ENCODE data around the gene ITGB5. TPM values are rescaled to one million over a fixed set of nuclear protein-coding genes. Genes with fewer than 3 reads are reported as not detected.
A peak's percentile ranks its signal among the peaks of the same experiment; 100 is the strongest.

The ITGB5 gene
- total and polyA plus RNA-seq, 4 donors = 21.0 to 126 (median 43.7) TPM

GRCh38 chr3:124833710-124834332 lies 53.3 kb downstream of the ITGB5 start:
- H3K36me3 ChIP-seq (ENCODE audit: control insufficient read depth in 4 of 4, insufficient read depth in 4 of 4, low read length in 4 of 4) = peaks cover 0 to 6% (median under 1%) of the 10 kb centered on the region in 4 donors
- H3K27me3 ChIP-seq (ENCODE audit: control insufficient read depth in 3 of 3, insufficient read depth in 3 of 3, low read length in 2 of 3) = no peaks in the 10 kb centered on the region
- H3K4me3 ChIP-seq = no peak overlapping the region
- peak overlapping the region; percentile 26 to 67 for H3K27ac ChIP-seq (ENCODE audit: low read depth in 1 of 2, low read length in 1 of 2)
- no peak for TF ChIP-seq CTCF (IDR thresholded peaks at IDR 0.05; ENCODE audit: control extremely low read depth, extremely low read depth)
- peaks cover 0 to 33% (median 24%) of the 10 kb centered on the region in 5 donors for H3K4me1 ChIP-seq (ENCODE audit: control insufficient read depth in 5 of 5, insufficient read depth in 5 of 5, low read length in 5 of 5)
- DNase-seq = no peak
- no peak overlapping the region for H3K9ac ChIP-seq (ENCODE audit: insufficient read depth in 1 of 2, low read length in 2 of 2)
- no peaks in the 10 kb centered on the region for H3K9me3 ChIP-seq (ENCODE audit: control insufficient read depth in 4 of 4, insufficient read depth in 3 of 4, low read length in 3 of 4)
- ATAC-seq (ENCODE audit: insufficient read depth, low FRiP score) = no peak
- 86 to 89% methylated on average over 4 of the region's 4 CpGs for WGBS, 2 donors

GRCh38 chr3:124832782-124833709 lies 54.1 kb downstream of the ITGB5 start:
- H3K36me3 ChIP-seq (ENCODE audit: control insufficient read depth in 4 of 4, insufficient read depth in 4 of 4, low read length in 4 of 4) = peaks cover 0 to 4% (median 0%) of the 10 kb centered on the region in 4 donors
- H3K4me3 ChIP-seq = no peak overlapping the region
- WGBS, 2 donors = 63 to 93% methylated on average over 1 of the region's 1 CpG
- no peaks in the 10 kb centered on the region for H3K27me3 ChIP-seq (ENCODE audit: control insufficient read depth in 3 of 3, insufficient read depth in 3 of 3, low read length in 2 of 3)
- no peak for TF ChIP-seq CTCF (IDR thresholded peaks at IDR 0.05; ENCODE audit: control extremely low read depth, extremely low read depth)
- H3K9me3 ChIP-seq (ENCODE audit: control insufficient read depth in 4 of 4, insufficient read depth in 3 of 4, low read length in 3 of 4) = no peaks in the 10 kb centered on the region
- H3K9ac ChIP-seq (ENCODE audit: insufficient read depth in 1 of 2, low read length in 2 of 2) = no peak overlapping the region
- ATAC-seq (ENCODE audit: insufficient read depth, low FRiP score) (no peak), DNase-seq (no peak)
- peak overlapping the region; percentile 65 to 88 for H3K27ac ChIP-seq (ENCODE audit: low read depth in 1 of 2, low read length in 1 of 2)
- H3K4me1 ChIP-seq (ENCODE audit: control insufficient read depth in 5 of 5, insufficient read depth in 5 of 5, low read length in 5 of 5) = peaks cover 0 to 33% (median 24%) of the 10 kb centered on the region in 5 donors

GRCh38 chr3:124831628-124832199 lies 55.5 kb downstream of the ITGB5 start:
- Histone ChIP-seq H3K9ac (ENCODE audit: insufficient read depth in 1 of 2, low read length in 2 of 2) (no peak overlapping the region), H3K9me3 (ENCODE audit: control insufficient read depth in 4 of 4, insufficient read depth in 3 of 4, low read length in 3 of 4) (no peaks in the 10 kb centered on the region), H3K4me3 (no peak overlapping the region), H3K4me1 (ENCODE audit: control insufficient read depth in 5 of 5, insufficient read depth in 5 of 5, low read length in 5 of 5) (peaks cover 0 to 24% (median 20%) of the 10 kb centered on the region in 5 donors), H3K27ac (ENCODE audit: low read depth in 1 of 2, low read length in 1 of 2) (peak overlapping the region; percentile 65 to 88), H3K36me3 (ENCODE audit: control insufficient read depth in 4 of 4, insufficient read depth in 4 of 4, low read length in 4 of 4) (peaks cover 0 to 4% (median 0%) of the 10 kb centered on the region in 4 donors), H3K27me3 (ENCODE audit: control insufficient read depth in 3 of 3, insufficient read depth in 3 of 3, low read length in 2 of 3) (no peaks in the 10 kb centered on the region)
- no peak for ATAC-seq (ENCODE audit: insufficient read depth, low FRiP score)
- TF ChIP-seq CTCF (IDR thresholded peaks at IDR 0.05; ENCODE audit: control extremely low read depth, extremely low read depth) = no peak
- WGBS, 2 donors = 84 to 90% methylated on average over 4 of the region's 4 CpGs
- DNase-seq = no peak

Measured in lung (tissue), 12 donors.